Measurements from ENCODE around the gene TWF2.
A peak's percentile ranks its signal among the peaks of the same experiment; 100 is the strongest.

TWF2 gene

GRCh38 chr3:52257911-52258310 lies 19.0 kb upstream of the TWF2 start:
- DNase-seq (ENCODE audit: low read depth, low spot score): no peak

- DNase-seq (ENCODE audit: low read depth, low spot score): no peak
Observed at GRCh38 chr3:52256622-52257021, 17.7 kb upstream of the TWF2 start.

GRCh38 chr3:52256159-52256558 lies 17.2 kb upstream of the TWF2 start:
- DNase-seq (ENCODE audit: low read depth, low spot score): no peak

- no peak for DNase-seq (ENCODE audit: low read depth, low spot score)
Observed at GRCh38 chr3:52254608-52255007, 15.7 kb upstream of the TWF2 start.

GRCh38 chr3:52253314-52254304 lies 14.7 kb upstream of the TWF2 start:
- peak; percentile 63 for DNase-seq (ENCODE audit: low read depth, low spot score)

GRCh38 chr3:52250122-52250521 lies 11.2 kb upstream of the TWF2 start:
- DNase-seq (ENCODE audit: low read depth, low spot score): no peak

- no peak for DNase-seq (ENCODE audit: low read depth, low spot score)
Observed at GRCh38 chr3:52249683-52250082, 10.7 kb upstream of the TWF2 start.

- no peak for DNase-seq (ENCODE audit: low read depth, low spot score)
Observed at GRCh38 chr3:52248816-52249547, 10.0 kb upstream of the TWF2 start.

- DNase-seq (ENCODE audit: low read depth, low spot score): no peak
Observed at GRCh38 chr3:52248165-52248541, 9.2 kb upstream of the TWF2 start.

- DNase-seq (ENCODE audit: low read depth, low spot score): no peak
Observed at GRCh38 chr3:52247409-52248164, 8.6 kb upstream of the TWF2 start.

GRCh38 chr3:52246728-52247408 lies 7.9 kb upstream of the TWF2 start:
- DNase-seq (ENCODE audit: low read depth, low spot score): no peak

- DNase-seq (ENCODE audit: low read depth, low spot score): no peak
Observed at GRCh38 chr3:52246264-52246620, 7.3 kb upstream of the TWF2 start.

- no peak for DNase-seq (ENCODE audit: low read depth, low spot score)
Observed at GRCh38 chr3:52245322-52246263, 6.6 kb upstream of the TWF2 start, which contains the start of gene PPM1M. PPM1M (plus strand) TSS chr3:52245759; CDS start chr3:52245825, 66 bp downstream.

- DNase-seq (ENCODE audit: low read depth, low spot score): no peak
Observed at GRCh38 chr3:52243791-52244628, 5.1 kb upstream of the TWF2 start.

GRCh38 chr3:52242039-52242438 lies 3.1 kb upstream of the TWF2 start:
- no peak for DNase-seq (ENCODE audit: low read depth, low spot score)

- no peak for DNase-seq (ENCODE audit: low read depth, low spot score)
Observed at GRCh38 chr3:52240886-52241370, 2.0 kb upstream of the TWF2 start.

- no peak for DNase-seq (ENCODE audit: low read depth, low spot score)
Observed at GRCh38 chr3:52240059-52240885, 1.3 kb upstream of the TWF2 start.

- DNase-seq (ENCODE audit: low read depth, low spot score): no peak
Observed at GRCh38 chr3:52238193-52238760, 681 bp downstream of the TWF2 start.

Data from activated naive CD8-positive, alpha-beta T cell treated with anti-CD3 and anti-CD28 coated beads, Interleukin-2, amount 50 U/mL, for 16 hours (primary cell).